Esophagus muscularis mucosa (tissue), 4 donors: ENCODE data around the gene JAK3. TPM values are rescaled to one million over a fixed set of nuclear protein-coding genes. Genes with fewer than 3 reads are reported as not detected.

Source experiments
- DNase-seq: peaks from one replicate; pipeline ENCODE4 v3.0.0-alpha.2; 2017; ENCODE audit errors: extremely low spot score
- H3K27ac ChIP-seq, 4 donors: fragments of 200-600 bp; sonication (generic); replicated peaks in 1 of 4; 1 replicate in 3 of 4; 2 replicates in 1 of 4; pipeline ENCODE4 v1.5.1; 2016 to 2019; ENCODE audit warnings: mild to moderate bottlenecking in 1 of 4
- H3K27me3 ChIP-seq, 4 donors: fragments of 200-600 bp; sonication (generic); one replicate each; pipeline versions ENCODE4 v1.5.1 to v1.6.0; 2016 to 2019
- H3K36me3 ChIP-seq, 4 donors: fragments of 200-600 bp; sonication (generic); one replicate each; pipeline ENCODE4 v1.5.1; 2016 to 2019
- H3K4me1 ChIP-seq, 4 donors: fragments of 200-600 bp; sonication (generic); one replicate each; pipeline ENCODE4 v1.5.1; 2016 to 2019
- H3K4me3 ChIP-seq, 4 donors: fragments of 200-600 bp; sonication (generic); 1 replicate in 2 of 4; 2 replicates in 2 of 4; pipeline ENCODE4 v1.5.1; 2016 to 2019; ENCODE audit warnings: mild to moderate bottlenecking in 4 of 4, moderate library complexity in 1 of 4
- H3K9me3 ChIP-seq, 4 donors: fragments of 200-600 bp; sonication (generic); 1 replicate in 3 of 4; 2 replicates in 1 of 4; pipeline ENCODE4 v1.5.1; 2016 to 2019
- CTCF ChIP-seq, 3 experiments: fragments of 200-600 bp in 2 of 3; fragments of 450-650 bp in 1 of 3; sonication (generic) in 2 of 3; IDR thresholded peaks; one replicate each; pipeline ENCODE4 v1.5.1; 2017 to 2019; ENCODE audit warnings: antibody characterized with exemption in 3 of 3, mild to moderate bottlenecking in 2 of 3, moderate library complexity in 1 of 3
- EP300 ChIP-seq: sonication (generic); formaldehyde crosslinking; IDR thresholded peaks from one replicate; pipeline ENCODE4 v1.6.1; 2017; ENCODE audit warnings: antibody characterized with exemption
- POLR2A ChIP-seq: fragments of 450-650 bp; IDR thresholded peaks from one replicate; pipeline ENCODE4 v1.6.1; 2017; ENCODE audit warnings: antibody characterized with exemption, moderate library complexity, mild to moderate bottlenecking, low read depth
- POLR2AphosphoS5 ChIP-seq, 2 donors: sonication (generic); formaldehyde crosslinking; IDR thresholded peaks; one replicate each; pipeline ENCODE4 v1.6.1; 2017; ENCODE audit warnings: antibody characterized with exemption in 2 of 2
- WGBS: methylation state at CpG from one replicate; pipeline ENCODE4 v1.1.5; 2018; 5-methylcytosine and 5-hydroxymethylcytosine counted together
- intact Hi-C: fragments of 100-400 bp; cut with DNase I; formaldehyde crosslinking; loops from one replicate; pipeline ENCODE4 v1.15.1; 2023
- total RNA-seq, 4 donors: library from RNA; depleted of rRNA; stranded (reverse); fragments of >200 nt; gene quantifications; one replicate each; pipeline versions ENCODE4 v1.1.0 to v1.2.1, GENCODE V29; 2016

Gene JAK3
- total RNA-seq, 4 donors from 2014 or later = 2.1 to 8.9 (median 3.4) TPM

- Histone ChIP-seq H3K27ac (no peak overlapping the region), H3K27me3 (peaks cover 0 to 53% (median 0%) of the 10 kb centered on the region in 4 donors), H3K4me3 (no peak overlapping the region), H3K4me1 (no peaks in the 10 kb centered on the region), H3K9me3 (no peaks in the 10 kb centered on the region), H3K36me3 (no peaks in the 10 kb centered on the region)
- no peak for DNase-seq
- TF ChIP-seq POLR2AphosphoS5 (IDR thresholded peaks at IDR 0.05) = no peak
- TF ChIP-seq EP300 = no peak
- TF ChIP-seq POLR2A = no peak
- no peak for TF ChIP-seq CTCF (IDR thresholded peaks at IDR 0.05)
- intact Hi-C loops = no loop called here
- WGBS = 85% methylated on average over 12 of the region's 13 CpGs
Observed at GRCh38 chr19:17817668-17818363, 30.0 kb downstream of the JAK3 start.

GRCh38 chr19:17812099-17812498 is 35.7 kb downstream of the JAK3 start:
- Histone ChIP-seq H3K4me1 (no peaks in the 10 kb centered on the region), H3K36me3 (no peaks in the 10 kb centered on the region), H3K27ac (no peak overlapping the region), H3K9me3 (peaks cover 0 to 8% (median 0%) of the 10 kb centered on the region in 4 donors), H3K27me3 (peaks cover 0 to 82% (median 0%) of the 10 kb centered on the region in 4 donors), H3K4me3 (no peak overlapping the region)
- TF ChIP-seq POLR2A (no peak), CTCF (IDR thresholded peaks at IDR 0.05) (no peak), POLR2AphosphoS5 (IDR thresholded peaks at IDR 0.05) (no peak), EP300 (no peak)
- 82% methylated on average over 5 of the region's 5 CpGs for WGBS
- intact Hi-C loops = no loop called here
- no peak for DNase-seq

GRCh38 chr19:17811681-17812080 is 36.1 kb downstream of the JAK3 start:
- 86% methylated on average over 20 of the region's 20 CpGs for WGBS
- H3K36me3 ChIP-seq = no peaks in the 10 kb centered on the region
- intact Hi-C loops = no loop called here
- H3K4me3 ChIP-seq = no peak overlapping the region
- no peaks in the 10 kb centered on the region for H3K4me1 ChIP-seq
- no peak overlapping the region for H3K27ac ChIP-seq
- H3K27me3 ChIP-seq = peaks cover 0 to 82% (median 0%) of the 10 kb centered on the region in 4 donors
- peaks cover 0 to 8% (median 0%) of the 10 kb centered on the region in 4 donors for H3K9me3 ChIP-seq
- TF ChIP-seq POLR2AphosphoS5 (IDR thresholded peaks at IDR 0.05) = no peak
- TF ChIP-seq EP300 = no peak
- no peak for TF ChIP-seq POLR2A
- TF ChIP-seq CTCF (IDR thresholded peaks at IDR 0.05) = no peak
- DNase-seq = no peak

- no peak for DNase-seq
- no peak overlapping the region for H3K4me3 ChIP-seq
- H3K36me3 ChIP-seq = no peaks in the 10 kb centered on the region
- H3K4me1 ChIP-seq = no peaks in the 10 kb centered on the region
- H3K9me3 ChIP-seq = peaks cover 0 to 8% (median 0%) of the 10 kb centered on the region in 4 donors
- peaks cover 0 to 82% (median 0%) of the 10 kb centered on the region in 4 donors for H3K27me3 ChIP-seq
- intact Hi-C loops = no loop called here
- 100% methylated on average over 2 of the region's 2 CpGs for WGBS
- TF ChIP-seq CTCF (IDR thresholded peaks at IDR 0.05) = no peak
- no peak for TF ChIP-seq POLR2AphosphoS5 (IDR thresholded peaks at IDR 0.05)
- TF ChIP-seq EP300 = no peak
- no peak for TF ChIP-seq POLR2A
- H3K27ac ChIP-seq = no peak overlapping the region
Observed at GRCh38 chr19:17811103-17811502, 36.7 kb downstream of the JAK3 start.
